OCI-LY3 (cell line): ENCODE data around the gene ERC1.

Source experiments
- CTCF ChIP-seq: fragments of 200-600, 300-600 bp; sonication (generic); IDR thresholded peaks from 2 replicates; pipeline ENCODE4 v1.5.1; 2014; ENCODE audit warnings: antibody characterized with exemption, low read length, low read depth
- EZH2phosphoT487 ChIP-seq: fragments of 200-600 bp; shearing (Covaris generic); IDR thresholded peaks from 2 replicates; pipeline ENCODE4 v1.6.1; 2018; ENCODE audit warnings: antibody characterized with exemption, mixed run types, low read depth

GRCh38 chr12:1218369-1218768 lies 227.3 kb downstream of the ERC1 start:
- no peak for TF ChIP-seq CTCF
- TF ChIP-seq EZH2phosphoT487: no peak
